ENCODE results near the gene IPPK. TPM values are rescaled to one million over a fixed set of nuclear protein-coding genes. Genes with fewer than 3 reads are reported as not detected.

Gene IPPK
- total RNA-seq, 2 donors from 2014 or later, result 8.2 to 8.4 TPM

GRCh38 chr9:92660266-92660665 is 9.7 kb downstream of the IPPK start:
- no peak for TF ChIP-seq CTCF (IDR thresholded peaks at IDR 0.05)
- H3K4me1 ChIP-seq, result no peaks in the 10 kb centered on the region
- no peaks in the 10 kb centered on the region for H3K27me3 ChIP-seq
- no peaks in the 10 kb centered on the region for H3K9me3 ChIP-seq
- H3K4me3 ChIP-seq, result no peak overlapping the region
- no peak overlapping the region for H3K9ac ChIP-seq (ENCODE audit: low read depth in 2 of 2, low read length in 2 of 2)
- no peak for DNase-seq
- intact Hi-C loops (cut with DNase I), result no loop called here
- no peaks in the 10 kb centered on the region for H3K36me3 ChIP-seq
- H3K27ac ChIP-seq, result no peak overlapping the region

GRCh38 chr9:92659601-92660000 is 10.3 kb downstream of the IPPK start:
- intact Hi-C loops (cut with DNase I), result no loop called here
- H3K27me3 ChIP-seq, result no peaks in the 10 kb centered on the region
- no peak overlapping the region for H3K4me3 ChIP-seq
- no peak overlapping the region for H3K27ac ChIP-seq
- H3K36me3 ChIP-seq, result no peaks in the 10 kb centered on the region
- H3K9me3 ChIP-seq, result no peaks in the 10 kb centered on the region
- no peak for DNase-seq
- H3K9ac ChIP-seq (ENCODE audit: low read depth in 2 of 2, low read length in 2 of 2), result no peak overlapping the region
- no peak for TF ChIP-seq CTCF (IDR thresholded peaks at IDR 0.05)
- no peaks in the 10 kb centered on the region for H3K4me1 ChIP-seq

GRCh38 chr9:92658611-92659010 is 11.3 kb downstream of the IPPK start:
- Histone ChIP-seq H3K27me3 (no peaks in the 10 kb centered on the region), H3K4me3 (no peak overlapping the region), H3K36me3 (no peaks in the 10 kb centered on the region), H3K27ac (no peak overlapping the region), H3K9me3 (no peaks in the 10 kb centered on the region), H3K9ac (ENCODE audit: low read depth in 2 of 2, low read length in 2 of 2) (no peak overlapping the region), H3K4me1 (no peaks in the 10 kb centered on the region)
- no peak for TF ChIP-seq CTCF (IDR thresholded peaks at IDR 0.05)
- no peak for DNase-seq
- intact Hi-C loops (cut with DNase I), result no loop called here

- no peaks in the 10 kb centered on the region for H3K36me3 ChIP-seq
- no peak for DNase-seq
- no peak overlapping the region for H3K9ac ChIP-seq (ENCODE audit: low read depth in 2 of 2, low read length in 2 of 2)
- H3K4me1 ChIP-seq, result no peaks in the 10 kb centered on the region
- H3K4me3 ChIP-seq, result no peak overlapping the region
- TF ChIP-seq CTCF (IDR thresholded peaks at IDR 0.05), result no peak
- no peaks in the 10 kb centered on the region for H3K9me3 ChIP-seq
- H3K27me3 ChIP-seq, result no peaks in the 10 kb centered on the region
- intact Hi-C loops (cut with DNase I), result no loop called here
- no peak overlapping the region for H3K27ac ChIP-seq
Observed at GRCh38 chr9:92658176-92658575, 11.8 kb downstream of the IPPK start.

- no peaks in the 10 kb centered on the region for H3K9me3 ChIP-seq
- no peaks in the 10 kb centered on the region for H3K36me3 ChIP-seq
- DNase-seq, result no peak
- intact Hi-C loops (cut with DNase I), result no loop called here
- H3K4me3 ChIP-seq, result no peak overlapping the region
- no peak for TF ChIP-seq CTCF (IDR thresholded peaks at IDR 0.05)
- H3K9ac ChIP-seq (ENCODE audit: low read depth in 2 of 2, low read length in 2 of 2), result no peak overlapping the region
- no peaks in the 10 kb centered on the region for H3K4me1 ChIP-seq
- H3K27ac ChIP-seq, result no peak overlapping the region
- no peaks in the 10 kb centered on the region for H3K27me3 ChIP-seq
Observed at GRCh38 chr9:92657296-92658094, 12.4 kb downstream of the IPPK start.

Measured in colonic mucosa (tissue), 4 donors.